Neutrophil (primary cell): ENCODE results near the gene RUVBL2.
"Not testable (repeated sequence)": the region's sequence is repeated elsewhere in the genome, so short reads cannot be mapped to it uniquely, and the experiment has no call there.

Experiments
- H3K27ac ChIP-seq: fragments of 200-600 bp; sonication (generic); 2 replicates; pipeline ENCODE4 v1.5.1; 2016; ENCODE audit warnings: mild to moderate bottlenecking, moderate library complexity
- H3K27me3 ChIP-seq: fragments of 200-600 bp; sonication (generic); 2 replicates; pipeline ENCODE4 v1.6.0; 2016; ENCODE audit warnings: mild to moderate bottlenecking
- H3K36me3 ChIP-seq: fragments of 200-600 bp; sonication (generic); 2 replicates; pipeline ENCODE4 v1.5.1; 2017
- H3K4me1 ChIP-seq, 2 experiments: fragments of 200-600 bp in 1 of 2; sonication (generic) in 1 of 2; 1 replicate in 1 of 2; 2 replicates in 1 of 2; pipeline versions ENCODE4 v1.5.1 to v1.6.1; 2013 to 2016; ENCODE audit warnings: low read depth in 1 of 2, low read length in 1 of 2, mild to moderate bottlenecking in 1 of 2, moderate library complexity in 1 of 2; ENCODE audit not compliant: control insufficient read depth in 1 of 2, insufficient read depth in 1 of 2
- H3K4me3 ChIP-seq, 2 experiments: fragments of 200-600 bp in 1 of 2; sonication (generic) in 1 of 2; 1 replicate in 1 of 2; 2 replicates in 1 of 2; pipeline ENCODE4 v1.5.1; 2013 to 2016; ENCODE audit warnings: low read depth in 1 of 2, low read length in 1 of 2, mild to moderate bottlenecking in 1 of 2, moderate library complexity in 1 of 2
- H3K9me3 ChIP-seq: fragments of 200-600 bp; sonication (generic); 2 replicates; pipeline ENCODE4 v1.5.1; 2016
- TF ChIP-seq, protein P1 (sequence below): fragments of 200-600 bp; sonication (generic); IDR thresholded peaks from 2 replicates; pipeline ENCODE4 v1.5.1; 2016; ENCODE audit warnings: antibody characterized with exemption

The RUVBL2 gene

DNA sequence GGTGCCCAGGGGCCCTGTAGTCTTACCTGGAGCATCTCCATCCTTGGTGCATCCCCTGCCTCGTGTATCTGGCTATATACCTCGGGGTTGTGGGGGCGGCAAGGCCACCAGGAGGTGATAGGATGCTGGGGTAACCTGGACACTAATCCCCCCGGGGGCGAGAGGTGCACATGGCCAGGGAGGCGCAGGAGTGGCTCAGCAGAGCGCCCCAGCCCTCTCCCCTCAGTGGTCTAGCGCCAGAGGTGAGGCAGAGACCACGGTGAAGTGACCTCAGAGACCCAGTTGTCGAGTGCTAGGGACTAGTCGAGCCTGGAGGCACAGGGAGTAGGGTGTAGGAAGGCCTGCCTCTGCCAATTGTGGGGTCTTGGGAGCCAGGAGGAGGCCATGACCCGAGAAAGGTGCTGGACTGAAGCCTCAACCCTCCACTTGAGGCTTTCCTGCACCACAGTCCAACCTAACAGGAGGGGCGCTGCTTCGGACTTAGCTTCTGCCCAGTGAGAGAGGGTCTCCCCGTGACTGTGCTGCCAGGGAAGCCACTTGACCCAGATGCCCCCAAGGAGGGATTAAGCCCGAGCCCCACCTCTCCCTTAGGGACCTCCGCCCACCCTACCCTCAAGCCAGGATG, 23.5 kb downstream of the RUVBL2 start, which contains the start of gene LHB:
Gene LHB (minus strand): TSS at position 51 of the 625 bp plus-strand sequence. CDS start 10 bp downstream, at position 41.
- Histone ChIP-seq H3K4me1 (peaks cover 23% of the 10 kb centered on the region in 2 experiments), H3K27me3 (peaks cover 52% of the 10 kb centered on the region), H3K27ac (no peak within 1 kb of the TSS), H3K9me3 (no peaks in the 10 kb centered on the region), H3K36me3 (peaks cover 33% of the 10 kb centered on the region), H3K4me3 (peak within 1 kb of the TSS in 1 of 2 experiments; percentile 55)
- TF ChIP-seq, protein P1, sequence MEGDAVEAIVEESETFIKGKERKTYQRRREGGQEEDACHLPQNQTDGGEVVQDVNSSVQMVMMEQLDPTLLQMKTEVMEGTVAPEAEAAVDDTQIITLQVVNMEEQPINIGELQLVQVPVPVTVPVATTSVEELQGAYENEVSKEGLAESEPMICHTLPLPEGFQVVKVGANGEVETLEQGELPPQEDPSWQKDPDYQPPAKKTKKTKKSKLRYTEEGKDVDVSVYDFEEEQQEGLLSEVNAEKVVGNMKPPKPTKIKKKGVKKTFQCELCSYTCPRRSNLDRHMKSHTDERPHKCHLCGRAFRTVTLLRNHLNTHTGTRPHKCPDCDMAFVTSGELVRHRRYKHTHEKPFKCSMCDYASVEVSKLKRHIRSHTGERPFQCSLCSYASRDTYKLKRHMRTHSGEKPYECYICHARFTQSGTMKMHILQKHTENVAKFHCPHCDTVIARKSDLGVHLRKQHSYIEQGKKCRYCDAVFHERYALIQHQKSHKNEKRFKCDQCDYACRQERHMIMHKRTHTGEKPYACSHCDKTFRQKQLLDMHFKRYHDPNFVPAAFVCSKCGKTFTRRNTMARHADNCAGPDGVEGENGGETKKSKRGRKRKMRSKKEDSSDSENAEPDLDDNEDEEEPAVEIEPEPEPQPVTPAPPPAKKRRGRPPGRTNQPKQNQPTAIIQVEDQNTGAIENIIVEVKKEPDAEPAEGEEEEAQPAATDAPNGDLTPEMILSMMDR = no peak

DNA sequence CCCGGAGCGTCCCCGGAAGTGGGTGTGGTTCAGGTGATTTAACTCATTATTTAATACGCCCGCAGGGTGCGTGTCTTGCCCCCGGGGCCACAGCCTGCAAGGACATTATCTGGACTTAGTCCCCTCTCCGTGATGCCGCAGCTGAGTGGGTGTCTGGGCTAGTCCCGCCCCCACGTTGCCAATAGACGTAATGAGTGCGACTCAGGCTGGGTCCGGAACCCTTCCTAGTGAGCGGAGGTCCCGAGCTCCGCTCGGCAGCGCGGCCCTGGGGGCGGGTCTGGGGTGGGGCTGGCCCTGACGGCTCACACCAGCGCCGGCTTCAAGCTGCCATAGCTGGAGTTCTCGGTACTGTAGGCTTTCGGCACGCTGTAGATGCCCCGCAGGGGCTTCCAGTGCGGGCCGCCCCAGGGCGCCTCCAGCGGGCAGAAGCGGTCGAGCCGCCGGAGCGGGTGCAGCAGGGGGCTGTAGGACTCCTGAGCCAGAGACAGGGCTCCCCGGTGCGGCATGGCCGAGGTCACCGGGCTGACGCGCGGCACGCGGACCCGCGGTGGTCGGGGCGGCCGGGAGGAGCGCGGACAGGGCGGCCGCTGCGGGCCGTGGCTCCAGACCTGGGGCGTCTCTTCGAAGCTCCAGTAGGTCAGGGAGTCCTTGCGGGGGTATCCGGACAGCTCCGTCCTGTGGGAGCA, 24.1 kb downstream of the RUVBL2 start:
- peaks cover 57% of the 10 kb centered on the region for H3K27me3 ChIP-seq
- no peak overlapping the region for H3K27ac ChIP-seq
- no peaks in the 10 kb centered on the region for H3K9me3 ChIP-seq
- peaks cover 23% of the 10 kb centered on the region in 2 experiments for H3K4me1 ChIP-seq
- TF ChIP-seq, protein P1 = no peak
- peaks cover 27% of the 10 kb centered on the region for H3K36me3 ChIP-seq
- peak overlapping the region in 1 of 2 experiments; percentile 55 for H3K4me3 ChIP-seq

DNA sequence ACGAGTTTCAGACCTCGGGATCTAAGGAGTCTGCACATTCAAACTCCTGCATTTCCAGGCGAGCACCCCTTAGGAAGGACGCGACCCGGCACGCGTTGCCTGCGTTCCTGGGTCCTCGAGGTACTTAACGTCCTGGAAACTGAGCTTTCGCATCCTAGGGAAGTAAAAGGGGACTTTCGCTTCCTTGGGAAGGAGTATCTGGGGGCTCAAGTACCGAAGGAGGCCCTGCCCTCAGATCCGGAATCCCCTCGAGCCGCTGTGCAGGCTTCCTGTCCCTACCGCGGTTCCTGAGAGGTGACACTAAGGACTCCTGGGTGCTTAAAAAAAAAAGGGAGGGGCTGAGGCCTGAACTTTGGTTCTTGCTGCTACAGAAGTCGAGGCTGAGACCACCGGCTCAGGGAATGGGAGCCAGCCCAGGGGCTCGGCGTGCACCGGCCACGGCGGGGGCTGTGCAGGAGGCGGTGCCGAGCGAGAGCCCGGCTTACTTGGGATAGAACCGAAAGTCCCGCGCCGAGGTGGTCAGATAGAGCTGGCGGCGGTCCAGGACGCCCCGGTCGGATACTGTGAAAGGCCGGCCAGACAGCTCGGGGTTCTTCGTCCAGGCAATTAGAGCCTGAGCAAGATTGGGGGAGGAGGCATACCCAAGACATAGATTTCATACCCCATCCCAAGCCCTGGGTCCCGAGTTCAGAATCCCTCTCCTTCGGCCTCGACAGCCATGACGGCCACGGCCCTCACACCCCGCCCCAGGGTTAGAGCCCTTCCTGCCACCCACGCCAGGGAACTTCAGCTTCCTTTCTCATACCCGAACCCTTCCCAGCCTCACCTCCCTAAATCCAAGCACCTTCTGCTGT, 24.9 kb downstream of the RUVBL2 start:
- Histone ChIP-seq H3K4me1 (peaks cover 23% of the 10 kb centered on the region in 2 experiments), H3K4me3 (peak overlapping the region; percentile 23 to 55), H3K36me3 (peaks cover 26% of the 10 kb centered on the region), H3K27me3 (peaks cover 57% of the 10 kb centered on the region)
- not testable (repeated sequence) for H3K27ac ChIP-seq, H3K9me3 ChIP-seq

DNA sequence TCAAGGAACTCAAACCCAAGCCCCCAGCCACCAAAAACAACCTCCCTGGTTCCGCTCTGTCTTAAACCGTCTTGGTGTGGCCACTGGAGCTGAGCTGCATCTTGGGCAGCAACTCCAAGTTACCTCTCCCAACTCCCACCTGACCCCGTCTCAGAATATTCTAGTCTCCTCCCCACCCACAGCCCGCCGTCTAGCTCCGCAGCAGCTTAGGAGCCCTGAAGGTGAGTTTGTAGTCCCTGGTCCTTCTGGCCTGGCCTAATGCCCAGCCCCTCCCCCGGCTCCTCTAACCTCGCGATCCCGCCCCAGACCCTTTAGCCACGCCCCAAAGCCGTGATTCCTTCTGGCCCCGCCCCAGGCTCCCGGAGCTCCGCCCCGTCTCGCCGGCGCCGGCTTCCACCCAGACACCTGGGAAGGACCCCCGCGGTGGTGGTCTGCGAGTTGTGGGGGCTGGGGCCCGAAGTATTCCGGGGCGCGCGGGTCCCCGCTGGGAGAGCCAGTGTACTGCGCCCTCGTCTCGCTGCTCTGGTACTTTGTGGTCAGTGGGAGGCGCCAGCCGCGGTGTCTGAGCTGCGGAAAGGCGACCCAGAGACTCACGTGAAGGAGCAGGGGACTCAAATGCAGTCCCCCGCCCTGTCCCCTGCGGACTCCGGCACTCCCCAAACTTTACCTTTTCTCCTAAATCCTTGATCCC, 25.7 kb downstream of the RUVBL2 start:
- Histone ChIP-seq H3K27ac (no peak overlapping the region), H3K27me3 (peaks cover 57% of the 10 kb centered on the region), H3K4me1 (peaks cover 23% of the 10 kb centered on the region in 2 experiments), H3K4me3 (peak overlapping the region; percentile 23 to 55), H3K36me3 (peaks cover 20% of the 10 kb centered on the region), H3K9me3 (no peaks in the 10 kb centered on the region)
- TF ChIP-seq, protein P1 = no peak

DNA sequence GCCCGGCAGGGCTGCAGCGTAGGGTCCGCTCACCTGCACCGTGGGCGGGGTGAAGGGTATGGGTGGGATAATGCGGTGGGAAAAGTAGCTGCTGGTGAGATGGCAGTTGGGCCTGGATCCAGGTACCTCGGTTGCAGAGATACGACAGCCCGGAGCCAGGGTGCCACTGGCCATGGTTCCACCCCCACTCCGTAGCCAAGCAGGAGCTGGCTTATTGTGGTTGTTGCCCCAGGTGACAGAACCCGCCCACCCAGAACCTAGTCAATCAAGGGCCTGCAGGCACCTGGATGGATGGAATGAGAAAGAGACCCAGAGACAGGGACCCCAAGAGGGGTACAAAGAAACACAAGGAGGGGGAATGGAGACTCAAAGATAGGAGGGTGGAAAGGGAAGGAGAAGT, 26.7 kb downstream of the RUVBL2 start:
- Histone ChIP-seq H3K4me3 (no peak overlapping the region), H3K27ac (no peak overlapping the region), H3K27me3 (peaks cover 57% of the 10 kb centered on the region), H3K4me1 (peaks cover 23% of the 10 kb centered on the region in 2 experiments), H3K36me3 (peaks cover 10% of the 10 kb centered on the region), H3K9me3 (no peaks in the 10 kb centered on the region)
- TF ChIP-seq, protein P1 = no peak
